BJ (cell line): ENCODE measurements around the gene LYZL2. TPM values are rescaled to one million over a fixed set of nuclear protein-coding genes. Genes with fewer than 3 reads are reported as not detected.

Experiments
- CTCF ChIA-PET: fragments of 350-600 bp; formaldehyde crosslinking; extraction: SDS; loops from one replicate; lab custom pipeline; 2021; ENCODE audit warnings: antibody characterized with exemption, inconsistent platforms; lab: Yijun Ruan, JAX
- POLR2A ChIA-PET: fragments of 300-600 bp; sonication (Branson Sonifier 250); formaldehyde crosslinking; extraction: SDS; loops from one replicate; lab custom pipeline; 2021; ENCODE audit warnings: antibody characterized with exemption; lab: Charles Lee
- DNase-seq: peaks from one replicate; pipeline ENCODE4 v3.0.0-alpha.2; 2011; ENCODE audit warnings: low read depth
- H3K27me3 ChIP-seq: 2 replicates; pipeline ENCODE4 v1.6.0; 2011; ENCODE audit warnings: low read length; ENCODE audit not compliant: control insufficient read depth, insufficient read depth
- H3K36me3 ChIP-seq: 2 replicates; pipeline ENCODE4 v1.5.1; 2011; ENCODE audit warnings: low read length; ENCODE audit not compliant: control insufficient read depth, insufficient read depth
- H3K4me3 ChIP-seq: 2 replicates; pipeline ENCODE4 v1.5.1; 2011; ENCODE audit warnings: low read depth, mild to moderate bottlenecking, control low read depth, low read length
- polyA plus RNA-seq: library from polyadenylated mRNA; depleted of rRNA; stranded (reverse); fragments of >200 nt; gene quantifications from 2 replicates; pipeline ENCODE4 v1.2.3, GENCODE V29; 2011
- TF ChIP-seq, protein P1 (sequence below): IDR thresholded peaks from 2 replicates; pipeline ENCODE4 v1.5.1; 2011; ENCODE audit warnings: low read depth, mild to moderate bottlenecking, control low read depth, inconsistent platforms, low read length, moderate library complexity; ENCODE audit not compliant: insufficient read depth

The LYZL2 gene
- polyA plus RNA-seq, 1 experiment = not detected

DNA sequence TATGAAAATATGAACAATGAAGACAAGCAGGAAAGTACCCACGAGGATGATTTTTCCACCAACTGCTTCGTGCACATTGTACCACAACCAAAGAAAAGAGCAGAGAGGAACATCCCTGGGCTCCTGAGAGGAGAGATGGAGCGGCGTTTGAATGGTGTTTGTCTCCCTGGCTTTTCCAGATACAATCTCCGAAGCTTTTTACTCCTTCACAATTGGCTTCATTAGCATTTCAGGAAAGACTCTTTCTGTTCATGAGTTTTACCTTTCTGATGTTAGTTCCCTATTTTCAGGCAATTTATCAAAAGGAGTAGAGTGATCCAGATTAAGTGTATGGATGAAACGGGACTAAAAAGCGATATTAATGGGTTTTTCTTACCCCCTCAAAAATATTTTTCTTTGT lies 49.3 kb downstream of the LYZL2 start:
- H3K4me3 ChIP-seq = no peak overlapping the region
- DNase-seq = no peak
- H3K36me3 ChIP-seq = no peaks in the 10 kb centered on the region
- POLR2A ChIA-PET = no interaction called here
- TF ChIP-seq, protein P1, sequence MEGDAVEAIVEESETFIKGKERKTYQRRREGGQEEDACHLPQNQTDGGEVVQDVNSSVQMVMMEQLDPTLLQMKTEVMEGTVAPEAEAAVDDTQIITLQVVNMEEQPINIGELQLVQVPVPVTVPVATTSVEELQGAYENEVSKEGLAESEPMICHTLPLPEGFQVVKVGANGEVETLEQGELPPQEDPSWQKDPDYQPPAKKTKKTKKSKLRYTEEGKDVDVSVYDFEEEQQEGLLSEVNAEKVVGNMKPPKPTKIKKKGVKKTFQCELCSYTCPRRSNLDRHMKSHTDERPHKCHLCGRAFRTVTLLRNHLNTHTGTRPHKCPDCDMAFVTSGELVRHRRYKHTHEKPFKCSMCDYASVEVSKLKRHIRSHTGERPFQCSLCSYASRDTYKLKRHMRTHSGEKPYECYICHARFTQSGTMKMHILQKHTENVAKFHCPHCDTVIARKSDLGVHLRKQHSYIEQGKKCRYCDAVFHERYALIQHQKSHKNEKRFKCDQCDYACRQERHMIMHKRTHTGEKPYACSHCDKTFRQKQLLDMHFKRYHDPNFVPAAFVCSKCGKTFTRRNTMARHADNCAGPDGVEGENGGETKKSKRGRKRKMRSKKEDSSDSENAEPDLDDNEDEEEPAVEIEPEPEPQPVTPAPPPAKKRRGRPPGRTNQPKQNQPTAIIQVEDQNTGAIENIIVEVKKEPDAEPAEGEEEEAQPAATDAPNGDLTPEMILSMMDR = no peak
- H3K27me3 ChIP-seq = peaks cover 2% of the 10 kb centered on the region; the same call in 1 of the 2 replicates
- CTCF ChIA-PET = interaction anchor here (0.6 to 5.4 kb wide), 6 partner anchors 11 to 189 kb away, joined by 3 to 51 read pairs (median 24); no protein-coding TSS in a partner anchor

DNA sequence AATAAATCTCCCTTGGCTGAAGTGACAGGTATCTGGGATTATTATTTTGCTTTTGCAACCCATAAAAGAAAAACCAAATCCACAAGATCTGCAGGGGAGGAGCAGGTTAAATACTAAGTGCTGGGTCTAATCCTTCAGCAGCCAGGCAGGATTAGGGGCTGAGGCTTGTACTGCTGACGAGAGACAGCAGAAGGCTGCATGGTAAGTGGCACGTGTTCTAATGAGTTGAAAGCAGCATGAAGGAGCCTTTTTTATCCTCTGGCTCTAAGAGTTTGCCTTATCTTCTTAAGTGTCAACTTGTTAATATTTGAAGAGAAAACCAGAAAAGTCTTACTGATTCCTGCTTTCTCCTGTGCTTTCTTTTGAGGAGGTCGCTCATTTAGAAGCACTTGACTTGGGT lies 50.0 kb downstream of the LYZL2 start:
- Histone ChIP-seq H3K27me3 (peaks cover 5% of the 10 kb centered on the region; the same call in 1 of the 2 replicates), H3K36me3 (no peaks in the 10 kb centered on the region), H3K4me3 (no peak overlapping the region)
- CTCF ChIA-PET = interaction anchor here (0.6 kb wide), 1 partner anchor 10 kb away, joined by 3 read pairs; no protein-coding TSS in a partner anchor
- no peak for DNase-seq
- POLR2A ChIA-PET = no interaction called here
- TF ChIP-seq, protein P1 = no peak

DNA sequence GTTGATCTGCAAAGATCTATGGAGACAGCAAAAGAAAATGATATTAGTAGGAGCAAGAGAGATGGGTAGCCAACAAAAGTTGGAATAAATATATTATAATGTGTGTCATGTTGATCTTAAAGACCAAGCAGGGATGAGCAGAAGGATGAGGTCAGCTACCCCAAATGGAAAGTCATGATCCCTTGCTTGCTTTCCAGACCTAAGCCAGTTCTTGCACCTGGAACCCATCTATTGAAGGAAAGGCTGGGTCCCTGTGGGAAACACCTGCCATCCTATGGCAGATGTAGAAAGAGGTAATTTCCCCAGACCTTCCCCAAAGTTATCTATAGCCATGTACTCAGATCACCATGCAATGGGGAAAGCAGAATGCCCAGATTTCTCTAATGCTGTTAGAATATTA lies 52.5 kb downstream of the LYZL2 start:
- Histone ChIP-seq H3K36me3 (no peaks in the 10 kb centered on the region), H3K4me3 (no peak overlapping the region), H3K27me3 (peaks cover 5% of the 10 kb centered on the region)
- ChIA-PET CTCF (interaction anchor here (1.7 kb wide), 1 partner anchor 14 kb away, joined by 6 read pairs; no protein-coding TSS in a partner anchor), POLR2A (no interaction called here)
- TF ChIP-seq, protein P1 = no peak
- no peak for DNase-seq

DNA sequence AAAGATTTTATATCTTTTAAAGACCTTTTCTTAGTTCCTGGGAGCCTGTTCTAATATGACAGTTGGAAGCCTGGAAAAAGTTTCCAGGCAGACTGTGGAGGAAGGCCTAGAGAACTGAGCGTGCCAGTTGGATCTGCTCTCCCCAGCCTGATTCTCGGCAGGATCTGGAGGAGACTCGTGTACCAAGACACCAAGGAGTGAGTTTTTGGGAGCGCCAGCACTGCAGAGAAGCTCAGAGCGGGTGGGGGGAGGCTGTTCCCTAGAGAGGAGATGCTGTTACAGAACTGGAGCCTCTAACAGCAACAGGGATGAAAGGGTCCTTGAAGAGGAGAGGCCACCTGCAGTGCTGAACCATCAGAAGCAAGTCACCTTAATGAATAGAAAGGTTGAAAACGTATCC lies 52.9 kb downstream of the LYZL2 start:
- ChIA-PET POLR2A (no interaction called here), CTCF (no interaction called here)
- DNase-seq = no peak
- TF ChIP-seq, protein P1 = no peak
- H3K4me3 ChIP-seq = no peak overlapping the region
- H3K27me3 ChIP-seq = peaks cover 5% of the 10 kb centered on the region
- no peaks in the 10 kb centered on the region for H3K36me3 ChIP-seq

DNA sequence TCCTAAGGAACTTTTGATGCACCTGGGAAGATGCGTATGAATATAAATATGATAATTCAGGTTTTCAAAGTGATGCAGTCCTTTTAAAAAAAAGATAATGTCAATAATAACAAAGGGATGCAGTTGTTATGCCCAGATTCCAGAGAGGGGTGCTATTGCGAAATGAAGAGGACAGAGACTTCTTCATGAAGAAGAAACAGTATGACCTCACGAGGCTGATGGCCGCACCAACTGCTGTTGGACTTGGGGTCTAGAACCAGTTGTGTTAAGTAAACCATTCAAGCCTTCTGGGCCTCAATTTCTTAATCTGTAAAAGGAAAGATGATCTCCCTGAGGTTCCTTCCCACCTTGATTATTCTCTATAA lies 55.1 kb downstream of the LYZL2 start:
- DNase-seq = no peak
- Histone ChIP-seq H3K36me3 (no peaks in the 10 kb centered on the region), H3K27me3 (peaks cover 7% of the 10 kb centered on the region), H3K4me3 (no peak overlapping the region)
- POLR2A ChIA-PET = no interaction called here
- CTCF ChIA-PET = interaction anchor here (1.5 to 1.9 kb wide), 2 partner anchors 9 to 16 kb away, joined by 3 to 5 read pairs; no protein-coding TSS in a partner anchor
- TF ChIP-seq, protein P1 = no peak
